Left renal pelvis (tissue), 4 donors: ENCODE results near the gene PPA1. TPM values are rescaled to one million over a fixed set of nuclear protein-coding genes. Genes with fewer than 3 reads are reported as not detected.
"Not testable (repeated sequence)": the region's sequence is repeated elsewhere in the genome, so short reads cannot be mapped to it uniquely, and the experiment has no call there.

Source experiments
- DNase-seq, 4 donors: peaks; one replicate each; pipeline ENCODE4 v3.0.0-alpha.2; 2013; ENCODE audit warnings: low read depth in 4 of 4, low spot score in 3 of 4
- polyA plus RNA-seq, 4 donors: library from polyadenylated mRNA; unstranded; fragments of 120-200 nt; gene quantifications; one replicate each; pipeline ENCODE4 v1.2.1, GENCODE V29; 2013; ENCODE audit not compliant: insufficient read length in 4 of 4

The PPA1 gene
- polyA plus RNA-seq, 4 donors, result 55.3 to 115 (median 89.4) TPM

DNA sequence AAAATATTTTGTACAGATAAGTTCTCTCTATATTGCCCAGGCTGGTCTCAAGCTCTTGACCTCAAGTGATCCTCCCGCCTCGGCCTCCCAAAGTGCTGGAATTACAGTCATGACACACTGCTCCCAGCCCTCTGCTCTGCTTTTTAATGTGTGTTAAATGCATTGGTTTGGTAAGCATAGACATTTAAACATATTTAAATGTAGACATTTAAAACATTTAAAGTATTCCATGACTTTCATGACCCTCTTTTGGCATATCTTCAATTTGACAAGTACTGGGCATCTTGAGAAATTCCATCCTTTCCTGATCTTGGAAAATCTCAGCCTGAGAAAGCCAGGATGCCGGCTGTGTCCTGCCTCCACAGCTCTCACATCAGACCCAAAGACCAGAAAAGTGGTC, 57.7 kb downstream of the PPA1 start:
- DNase-seq, result no peak

DNA sequence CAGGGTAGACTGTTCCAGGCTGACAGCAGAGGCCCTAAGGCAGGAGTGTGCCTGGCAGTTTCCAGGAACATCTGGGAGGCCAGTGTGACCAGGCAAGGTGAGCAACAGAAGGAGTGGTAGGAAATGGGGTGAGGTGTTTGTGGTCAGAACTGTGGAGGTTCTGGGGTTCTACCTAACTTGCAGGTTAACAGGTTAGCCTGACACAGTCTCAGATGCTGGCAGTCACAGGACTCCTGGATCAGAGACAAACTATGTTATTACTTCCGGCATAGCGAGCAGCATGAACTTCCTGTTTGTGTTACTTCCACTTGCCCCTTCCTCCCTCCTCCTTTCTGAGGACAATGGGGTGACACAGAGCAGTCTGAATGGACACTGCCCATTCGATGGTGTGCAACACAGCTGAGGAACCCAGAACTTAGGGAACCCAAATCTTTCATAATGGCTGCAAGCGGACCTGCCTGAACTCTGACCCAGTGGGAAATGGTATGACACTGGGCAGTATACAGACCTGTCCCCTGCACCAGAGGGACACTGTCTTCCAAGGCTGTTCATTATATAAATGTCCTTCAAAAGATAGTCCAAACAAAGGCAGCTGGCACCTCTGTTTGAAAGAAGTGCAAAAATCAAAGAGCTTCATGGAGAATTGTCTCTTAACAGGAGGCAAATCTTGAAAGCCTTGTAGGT, 59.0 kb downstream of the PPA1 start:
- no peak for DNase-seq

DNA sequence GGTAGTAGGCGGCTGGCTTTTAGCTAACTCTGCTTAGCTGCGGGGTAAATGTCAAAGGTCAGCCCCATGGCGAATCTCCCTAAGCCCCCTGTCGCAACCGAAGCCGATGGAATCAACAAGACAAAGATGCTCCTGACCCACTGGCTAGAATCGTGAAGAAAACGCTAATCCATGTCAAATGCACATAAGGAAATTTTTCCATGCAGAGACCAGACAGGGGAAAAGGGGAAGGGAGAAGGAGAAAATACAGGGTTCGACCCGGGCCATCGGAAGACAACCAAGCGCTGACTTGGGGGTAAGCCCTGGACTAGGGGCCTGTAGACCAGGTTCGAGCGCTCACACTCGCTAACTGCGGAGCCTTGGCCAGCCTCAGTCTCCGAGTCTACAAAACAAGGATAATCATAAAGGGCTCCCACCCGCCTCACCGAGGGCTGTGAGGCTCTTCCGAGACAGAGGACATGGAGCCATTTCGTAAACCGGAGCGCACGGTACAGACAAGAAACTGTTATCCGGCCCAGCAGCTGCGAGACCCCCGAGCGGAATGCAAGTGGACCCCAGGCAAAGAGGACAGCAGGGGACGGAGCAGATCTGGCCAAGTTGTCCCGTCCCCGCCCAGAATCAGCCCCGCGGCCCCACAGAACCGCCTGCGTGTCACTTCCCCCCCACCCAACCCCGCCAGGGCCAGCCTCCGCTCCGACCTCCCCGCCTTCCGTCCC, 63.4 kb downstream of the PPA1 start:
- no peak for DNase-seq

DNA sequence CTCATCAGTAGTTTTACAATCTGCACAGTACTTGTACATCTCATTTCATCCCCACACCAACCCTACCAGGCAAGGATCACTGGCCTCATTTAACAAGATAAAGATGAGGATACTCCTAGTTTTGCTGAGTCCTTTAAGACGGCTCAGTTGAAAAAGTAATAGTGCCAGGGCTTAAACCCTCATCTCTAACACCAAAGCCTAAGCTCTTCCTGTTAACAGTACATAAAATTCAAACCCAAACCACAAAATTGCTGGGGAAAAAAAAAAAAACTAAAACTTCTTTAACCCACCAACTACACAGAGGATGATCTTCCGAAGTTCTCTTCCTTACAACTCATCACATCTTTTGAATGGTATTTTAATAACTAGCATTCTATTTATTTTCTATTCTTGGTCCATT, 64.2 kb downstream of the PPA1 start:
- DNase-seq, result no peak

DNA sequence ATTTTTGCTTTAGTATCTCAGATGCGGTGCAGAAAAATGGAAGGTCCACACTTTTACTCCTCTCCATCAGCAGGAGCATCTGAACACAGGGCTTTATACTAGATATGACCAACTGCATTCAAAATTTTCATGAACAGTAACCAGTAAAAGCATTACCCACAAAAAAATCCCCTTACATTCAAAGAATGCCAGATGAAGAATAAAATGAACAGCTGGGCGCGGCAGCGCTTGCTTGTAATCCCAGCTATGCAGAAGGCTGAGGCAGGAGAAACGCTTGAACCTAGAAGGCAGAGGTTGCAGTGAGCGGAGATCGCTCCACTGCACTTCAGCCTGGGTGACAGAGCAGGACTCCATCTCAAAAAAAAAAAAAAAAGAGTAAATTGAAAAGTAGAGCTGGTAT, 66.0 kb downstream of the PPA1 start:
- DNase-seq, result no peak

DNA sequence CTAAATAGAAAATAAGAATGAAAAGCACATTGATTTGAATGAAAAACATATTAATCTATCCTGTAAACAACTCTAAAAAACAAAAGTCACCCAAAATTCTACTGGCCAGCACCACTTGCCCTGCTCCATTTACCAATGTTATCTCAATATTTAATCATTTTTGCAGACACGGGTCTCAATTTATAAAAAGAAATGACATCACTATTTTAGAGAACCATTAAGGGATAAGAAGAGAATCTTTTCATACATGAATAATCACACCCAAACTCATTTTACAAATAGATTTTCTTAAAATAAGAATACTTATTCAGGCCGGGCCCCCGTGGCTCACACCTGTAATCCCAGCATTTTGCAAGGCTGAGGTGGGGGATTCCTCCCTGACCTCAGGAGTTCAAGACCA, 66.8 kb downstream of the PPA1 start:
- no peak for DNase-seq

DNA sequence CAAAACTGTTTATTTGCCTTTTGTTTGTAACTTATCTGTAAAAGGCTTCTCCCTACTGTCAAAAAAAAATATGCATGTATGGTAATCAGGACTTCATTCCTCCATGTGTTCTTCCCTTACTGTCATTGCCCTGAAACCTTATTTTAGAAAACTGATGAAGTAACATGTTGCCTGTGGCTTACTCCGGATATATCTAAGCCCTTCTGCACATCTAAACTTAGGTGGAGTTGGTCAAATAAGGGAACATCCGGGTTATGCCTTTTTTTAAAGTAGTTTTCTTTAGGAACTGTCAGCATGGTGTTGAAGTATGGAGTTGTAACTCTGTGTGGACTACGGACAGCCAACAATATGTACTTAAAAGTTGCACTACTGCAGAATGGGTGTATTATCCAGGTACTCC, 69.1 kb downstream of the PPA1 start:
- no peak for DNase-seq

DNA sequence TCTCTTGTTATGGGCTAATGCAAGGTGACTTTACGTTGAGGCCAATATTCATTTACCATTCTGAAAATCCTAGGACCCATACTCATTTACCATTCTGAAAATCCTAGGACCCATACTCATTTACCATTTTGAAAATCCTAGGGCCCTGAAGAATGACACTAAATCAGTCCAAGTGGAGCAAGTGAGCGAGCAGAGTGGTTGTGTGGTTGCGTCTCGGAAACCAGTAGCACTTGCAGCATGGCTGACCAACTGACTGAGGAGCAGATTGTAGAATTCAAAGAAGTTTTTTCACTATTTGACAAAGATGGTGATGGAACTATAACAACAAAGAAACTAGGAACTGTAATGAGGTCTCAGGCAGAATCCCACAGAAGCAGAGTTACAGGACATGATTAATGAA, 69.8 kb downstream of the PPA1 start:
- DNase-seq, result no peak

DNA sequence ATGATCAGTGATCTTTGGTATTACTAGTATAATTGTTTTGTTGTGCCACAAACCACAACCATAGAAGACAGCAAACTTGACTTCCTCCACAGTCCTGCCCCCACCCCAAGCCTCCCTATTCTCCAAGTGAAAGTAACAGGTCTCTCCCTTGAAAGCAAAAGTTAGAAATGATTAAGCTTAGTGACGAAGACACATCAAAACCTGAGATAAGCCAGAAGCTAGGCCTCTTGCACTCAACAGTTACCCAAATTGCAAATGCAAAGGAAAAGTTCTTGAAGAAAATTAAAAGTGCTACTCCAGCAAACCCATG, 70.4 kb downstream of the PPA1 start:
- no peak for DNase-seq

DNA sequence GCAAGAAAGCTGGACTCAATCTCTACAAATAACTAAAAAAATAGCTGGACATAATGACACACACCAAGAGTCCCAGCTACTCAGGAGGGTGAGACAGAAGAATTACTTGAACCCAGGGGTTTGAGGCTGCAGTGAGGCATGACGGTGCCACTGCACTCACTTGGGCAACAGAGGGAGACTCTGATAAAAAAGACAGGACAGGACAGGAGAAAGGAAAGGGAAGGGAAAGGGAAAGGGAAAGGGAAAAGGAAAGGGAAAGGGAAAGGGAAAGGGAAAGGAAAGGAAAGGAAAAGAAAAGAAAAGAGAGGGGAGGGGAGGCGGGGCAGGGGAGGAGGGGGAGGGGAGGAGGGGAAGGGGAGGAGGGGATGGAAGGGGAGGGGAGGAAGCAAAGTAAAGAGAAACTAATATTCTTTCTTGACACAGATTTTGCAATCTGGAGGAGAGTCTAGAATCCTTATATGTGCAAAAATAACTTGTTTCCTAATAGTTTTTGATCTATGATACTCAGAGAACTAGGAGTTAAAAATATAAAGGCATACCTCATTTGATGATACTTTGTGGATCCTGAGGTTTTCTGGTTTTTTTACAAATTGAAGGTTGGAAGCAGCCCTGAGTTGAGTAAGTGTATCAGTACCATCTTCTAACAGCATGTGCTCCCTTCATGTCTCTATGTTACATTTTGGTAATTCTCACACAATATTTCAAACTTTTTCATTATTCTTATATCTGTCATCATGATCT, 70.9 kb downstream of the PPA1 start:
- no peak for DNase-seq

DNA sequence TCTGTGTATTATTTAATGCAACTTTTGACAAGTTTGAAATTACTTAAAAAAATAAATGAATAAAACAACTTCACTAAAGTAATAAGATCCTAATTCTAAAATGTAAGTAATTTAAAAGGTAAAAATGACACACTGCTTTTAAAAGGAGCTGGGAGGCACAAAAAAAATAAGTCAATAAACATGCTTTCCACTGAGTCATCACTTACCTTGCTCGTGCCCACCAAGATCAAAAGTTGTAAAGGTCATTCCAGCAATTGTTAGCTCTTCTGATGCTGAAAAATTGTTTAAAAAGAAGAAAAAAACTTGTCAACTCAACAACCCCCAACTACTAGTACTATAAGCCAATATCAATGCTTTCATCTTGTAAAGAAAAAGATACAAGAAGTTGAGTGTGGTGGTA, 72.4 kb downstream of the PPA1 start:
- no peak for DNase-seq

DNA sequence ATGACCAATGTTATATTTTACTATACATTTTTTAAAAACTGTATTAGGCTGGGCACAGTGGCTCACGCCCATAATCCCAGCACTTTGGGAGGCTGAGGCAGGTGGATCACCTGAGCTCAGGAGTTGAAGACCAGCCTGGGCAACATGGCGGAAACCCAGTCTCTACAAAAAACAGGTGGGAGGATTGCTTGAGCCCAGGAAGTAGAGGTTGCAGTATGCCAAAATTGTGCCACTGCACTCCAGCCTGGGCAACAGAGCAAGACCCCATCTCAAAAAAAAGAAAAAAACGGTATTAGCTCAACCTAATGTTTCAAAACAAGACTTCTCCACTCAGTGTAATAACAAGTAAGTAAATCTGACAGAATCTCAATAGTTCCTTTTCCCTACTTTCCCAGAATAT, 73.9 kb downstream of the PPA1 start:
- DNase-seq, result not testable (repeated sequence)

DNA sequence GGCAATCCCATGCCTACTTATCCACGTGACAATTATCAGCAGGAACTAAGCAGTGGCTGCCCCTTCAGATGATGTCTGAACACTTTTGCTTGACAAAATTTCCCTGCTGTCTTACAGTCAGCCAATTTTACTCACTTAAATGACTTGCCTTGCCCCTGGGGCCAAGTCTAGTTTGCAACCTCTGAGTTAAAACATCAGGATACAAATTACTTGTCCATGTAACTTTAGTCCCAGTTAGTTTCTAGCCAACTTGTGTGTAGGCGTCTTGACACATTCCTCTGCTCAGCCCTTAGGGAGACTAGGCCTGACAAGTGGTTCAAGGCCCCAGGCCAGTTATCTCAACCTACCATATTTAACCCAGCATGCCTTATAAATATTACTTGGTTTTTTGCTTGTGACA, 75.1 kb downstream of the PPA1 start:
- DNase-seq, result no peak

DNA sequence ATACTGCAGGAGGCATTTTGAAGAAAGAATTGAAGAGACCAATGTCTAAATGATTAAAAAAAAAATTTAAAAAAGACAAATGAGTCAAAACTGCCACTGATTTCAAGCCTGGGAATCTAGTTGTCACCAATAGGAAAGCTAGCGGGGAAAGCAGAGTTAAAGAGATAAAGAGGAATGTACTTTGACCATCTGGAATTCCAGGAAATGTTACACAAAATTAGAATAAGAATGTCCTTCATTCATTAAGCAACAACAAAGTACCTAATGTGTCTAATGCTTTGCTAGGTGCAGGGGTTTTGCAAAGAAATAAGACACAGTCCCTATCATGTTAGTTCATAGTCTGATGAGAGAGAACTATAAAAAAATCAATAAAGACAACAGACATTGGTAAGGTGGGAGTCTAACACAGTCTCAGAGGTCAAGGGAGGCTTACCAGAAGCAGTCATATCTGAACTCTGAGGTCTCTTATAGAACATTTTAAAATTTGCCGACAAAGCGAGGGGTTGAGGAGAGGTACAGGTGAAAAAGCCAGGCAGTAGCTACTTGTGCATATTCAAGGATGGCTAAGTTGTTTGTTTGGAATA, 77.9 kb downstream of the PPA1 start:
- no peak for DNase-seq

Other genes starting within 250 kb of the PPA1 start
- gene MACROH2A2, start 180.6 kb downstream of the PPA1 start, polyA plus RNA-seq, result 10 to 100 TPM; 39.8 to 89.9 (median 76.9) TPM
- gene AIFM2, start 100.6 kb downstream of the PPA1 start, polyA plus RNA-seq, result 1 to 10 TPM; 2.3 to 6.9 (median 4.5) TPM
- gene TYSND1, start 86.7 kb downstream of the PPA1 start, polyA plus RNA-seq, result 10 to 100 TPM in 3 of 4 donors, 1 to 10 TPM in 1; 5.1 to 16.1 (median 10.8) TPM
- 100 to 1,000 TPM; 116 to 150 (median 129) TPM for gene SAR1A, start 62.9 kb downstream of the PPA1 start, polyA plus RNA-seq
- gene NPFFR1, start 50.6 kb upstream of the PPA1 start, polyA plus RNA-seq, result under 1 TPM; 0.10 to 0.22 (median 0.12) TPM
- 10 to 100 TPM in 1 of 4 donors, 1 to 10 TPM in 3; 8.9 to 14.0 (median 9.2) TPM for gene LRRC20, start 149.2 kb upstream of the PPA1 start, polyA plus RNA-seq
- 10 to 100 TPM; 58.8 to 92.2 (median 79.5) TPM for gene EIF4EBP2, start 170.7 kb upstream of the PPA1 start, polyA plus RNA-seq
- gene NODAL, start 208.3 kb upstream of the PPA1 start, polyA plus RNA-seq, result under 1 TPM in 3 of 4 donors, not detected in 1; 0.23 to 0.66 (median 0.52) TPM
- gene PALD1, start 245.3 kb upstream of the PPA1 start, polyA plus RNA-seq, result 10 to 100 TPM in 3 of 4 donors, 1 to 10 TPM in 1; 9.2 to 11.8 (median 10.6) TPM